CD4-positive, alpha-beta T cell treated with Interleukin-4 for 4 hours (primary cell): Measurements from ENCODE around the gene PDZD7.

Experiments
- DNase-seq: peaks from one replicate; pipeline ENCODE4 v3.0.0-alpha.2; 2020

PDZD7 gene

GRCh38 chr10:101060951-101061623, 30.2 kb upstream of the PDZD7 start:
- DNase-seq: peak; percentile 23

- DNase-seq: peak; percentile 91
Measured at GRCh38 chr10:101060036-101060950, 29.4 kb upstream of the PDZD7 start.

GRCh38 chr10:101056365-101057151, 25.6 kb upstream of the PDZD7 start:
- no peak for DNase-seq

- DNase-seq: no peak
Measured at GRCh38 chr10:101055411-101055810, 24.5 kb upstream of the PDZD7 start.

- DNase-seq: no peak
Measured at GRCh38 chr10:101054876-101055275, 23.9 kb upstream of the PDZD7 start.

GRCh38 chr10:101054351-101054750, 23.4 kb upstream of the PDZD7 start:
- no peak for DNase-seq

- no peak for DNase-seq
Measured at GRCh38 chr10:101053516-101053915, 22.6 kb upstream of the PDZD7 start.

- DNase-seq: no peak
Measured at GRCh38 chr10:101052285-101052684, 21.4 kb upstream of the PDZD7 start.

GRCh38 chr10:101050208-101051069, 19.5 kb upstream of the PDZD7 start:
- DNase-seq: peak; percentile 68

- DNase-seq: no peak
Measured at GRCh38 chr10:101047961-101048892, 17.3 kb upstream of the PDZD7 start.

- no peak for DNase-seq
Measured at GRCh38 chr10:101047268-101047667, 16.3 kb upstream of the PDZD7 start.

- no peak for DNase-seq
Measured at GRCh38 chr10:101046332-101047238, 15.7 kb upstream of the PDZD7 start.

- no peak for DNase-seq
Measured at GRCh38 chr10:101044117-101044516, 13.2 kb upstream of the PDZD7 start.

GRCh38 chr10:101043363-101043707, 12.4 kb upstream of the PDZD7 start:
- no peak for DNase-seq

- peak; percentile 83 for DNase-seq
Measured at GRCh38 chr10:101042667-101043362, 11.9 kb upstream of the PDZD7 start.

- no peak for DNase-seq
Measured at GRCh38 chr10:101042118-101042517, 11.2 kb upstream of the PDZD7 start.

- DNase-seq: peak; percentile 81
Measured at GRCh38 chr10:101041252-101041761, 10.4 kb upstream of the PDZD7 start.

GRCh38 chr10:101040851-101041250, 9.9 kb upstream of the PDZD7 start:
- no peak for DNase-seq

GRCh38 chr10:101040061-101040460, 9.1 kb upstream of the PDZD7 start:
- no peak for DNase-seq
